WTC11 (cell line): ENCODE measurements around the gene PLPP3.

Experiments
- ATF6 ChIP-seq: sonication (generic); formaldehyde crosslinking; IDR thresholded peaks from 2 replicates; pipeline ENCODE4 v1.8.1; 2023; ENCODE audit warnings: mild to moderate bottlenecking, missing genetic modification reagents
- CTCF ChIP-seq: fragments of 200-600 bp; IDR thresholded peaks from 2 replicates; pipeline ENCODE4 v1.8.0; 2022; ENCODE audit warnings: antibody characterized with exemption
- E2F5 ChIP-seq: sonication (generic); formaldehyde crosslinking; IDR thresholded peaks from 2 replicates; pipeline ENCODE4 v1.8.1; 2022; ENCODE audit warnings: mild to moderate bottlenecking, moderate library complexity, missing genetic modification reagents
- IRF1 ChIP-seq: sonication (generic); formaldehyde crosslinking; IDR thresholded peaks from 2 replicates; pipeline ENCODE4 v1.8.0; 2023; ENCODE audit warnings: missing genetic modification reagents
- MAX ChIP-seq: sonication (generic); formaldehyde crosslinking; IDR thresholded peaks from 2 replicates; pipeline ENCODE4 v1.8.0; 2022; ENCODE audit warnings: mild to moderate bottlenecking, missing genetic modification reagents
- NR2C2 ChIP-seq: sonication (generic); formaldehyde crosslinking; IDR thresholded peaks from 2 replicates; pipeline ENCODE4 v1.8.0; 2022; ENCODE audit warnings: mild to moderate bottlenecking, missing genetic modification reagents
- SP1 ChIP-seq: sonication (generic); formaldehyde crosslinking; conservative IDR thresholded peaks from 2 replicates; pipeline ENCODE4 v1.8.1; 2022; ENCODE audit warnings: missing genetic modification reagents
- TCF7 ChIP-seq: sonication (generic); formaldehyde crosslinking; IDR thresholded peaks from 2 replicates; pipeline ENCODE4 v1.8.0; 2022; ENCODE audit warnings: mild to moderate bottlenecking, low read depth, missing genetic modification reagents, moderate library complexity
- USF2 ChIP-seq: sonication (generic); formaldehyde crosslinking; IDR thresholded peaks from 2 replicates; pipeline ENCODE4 v1.8.1; 2023; ENCODE audit warnings: mild to moderate bottlenecking, missing genetic modification reagents, moderate library complexity
- ZNF138 ChIP-seq: sonication (generic); formaldehyde crosslinking; conservative IDR thresholded peaks from 2 replicates; pipeline ENCODE4 v1.8.1; 2022; ENCODE audit warnings: mild to moderate bottlenecking, moderate library complexity, missing genetic modification reagents
- ZNF317 ChIP-seq: sonication (generic); formaldehyde crosslinking; IDR thresholded peaks from 2 replicates; pipeline ENCODE4 v1.8.1; 2023; ENCODE audit warnings: low read depth, mild to moderate bottlenecking, moderate library complexity, missing genetic modification reagents, borderline replicate concordance
- ZNF512 ChIP-seq: sonication (generic); formaldehyde crosslinking; IDR thresholded peaks from 2 replicates; pipeline ENCODE4 v1.8.1; 2022; ENCODE audit warnings: missing genetic modification reagents, borderline replicate concordance

GRCh38 chr1:56531624-56532349, 47.6 kb downstream of the PLPP3 start:
- TF ChIP-seq MAX (CRISPR knock-in tag) (no peak), CTCF (no peak), E2F5 (CRISPR knock-in tag) (no peak), USF2 (no peak), TCF7 (CRISPR knock-in tag) (no peak), ATF6 (no peak), ZNF512 (no peak), ZNF317 (CRISPR knock-in tag) (no peak), NR2C2 (CRISPR knock-in tag) (no peak), IRF1 (CRISPR knock-in tag) (no peak), ZNF138 (CRISPR knock-in tag) (no peak), SP1 (CRISPR knock-in tag) (no peak)
